Smooth muscle cell (in vitro differentiated cells): ENCODE measurements around the gene PSMD9. TPM values are rescaled to one million over a fixed set of nuclear protein-coding genes. Genes with fewer than 3 reads are reported as not detected.

Experiments used
- DNase-seq: peaks from one replicate; lab custom pipeline; 2025; ENCODE audit not compliant: unreplicated experiment; lab: John Stamatoyannopoulos, UW
- H2AFZ ChIP-seq: fragments of 200-600 bp; sonication (generic); 2 replicates; pipeline ENCODE4 v1.6.0; 2016; ENCODE audit warnings: antibody characterized with exemption, low read depth, mild to moderate bottlenecking
- H3F3A ChIP-seq: fragments of 200-600 bp; sonication (generic); 2 replicates; pipeline ENCODE4 v1.6.0; 2017; ENCODE audit warnings: antibody characterized with exemption, low read depth
- H3K27ac ChIP-seq: fragments of 200-600 bp; sonication (generic); 2 replicates; pipeline ENCODE4 v1.5.1; 2016; ENCODE audit warnings: low read depth, mild to moderate bottlenecking
- H3K27me3 ChIP-seq: fragments of 200-600 bp; sonication (generic); 2 replicates; pipeline ENCODE4 v1.6.1; 2016; ENCODE audit warnings: low read depth, mild to moderate bottlenecking
- H3K36me3 ChIP-seq: fragments of 200-600 bp; sonication (generic); 2 replicates; pipeline ENCODE4 v1.5.1; 2016; ENCODE audit warnings: low read depth
- H3K4me1 ChIP-seq: fragments of 200-600 bp; sonication (generic); 2 replicates; pipeline ENCODE4 v1.5.1; 2016; ENCODE audit warnings: low read depth
- H3K4me2 ChIP-seq: fragments of 200-600 bp; sonication (generic); 2 replicates; pipeline ENCODE4 v1.6.0; 2016; ENCODE audit warnings: mild to moderate bottlenecking
- H3K4me3 ChIP-seq: fragments of 200-600 bp; sonication (generic); 2 replicates; pipeline ENCODE4 v1.5.1; 2016; ENCODE audit warnings: mild to moderate bottlenecking
- H3K79me2 ChIP-seq: fragments of 200-600 bp; sonication (generic); 2 replicates; pipeline ENCODE4 v1.6.0; 2016; ENCODE audit warnings: low read depth, mild to moderate bottlenecking
- H3K9ac ChIP-seq: fragments of 200-600 bp; sonication (generic); 2 replicates; pipeline ENCODE4 v1.6.0; 2016; ENCODE audit warnings: low read depth
- H3K9me3 ChIP-seq: fragments of 200-600 bp; sonication (generic); replicated peaks from 2 replicates; pipeline ENCODE4 v1.5.1; 2016; ENCODE audit warnings: low read depth
- H4K20me1 ChIP-seq: fragments of 200-600 bp; sonication (generic); 2 replicates; pipeline ENCODE4 v1.6.0; 2016; ENCODE audit warnings: low read depth
- CTCF ChIP-seq: fragments of 200-600 bp; sonication (generic); IDR thresholded peaks from 2 replicates; pipeline ENCODE4 v1.5.1; 2017; ENCODE audit warnings: borderline replicate concordance, mild to moderate bottlenecking, antibody characterized with exemption; ENCODE audit not compliant: insufficient read depth, poor library complexity, severe bottlenecking
- WGBS: methylation state at CpG from one replicate; pipeline ENCODE4 v1.1.7; 2016; ENCODE audit warnings: low lambda C conversion rate; 5-methylcytosine and 5-hydroxymethylcytosine counted together
- polyA plus RNA-seq: library from polyadenylated mRNA; unstranded; fragments of >200 nt; fragmentation: Nextera tagmentation; extraction: Ambion mirVana; gene quantifications from 2 replicates; pipeline ENCODE4 v1.2.1, GENCODE V29; 2016
- total RNA-seq: library from RNA; depleted of rRNA; stranded (reverse); fragments of >200 nt; gene quantifications from 2 replicates; pipeline ENCODE4 v1.2.3, GENCODE V29; 2014

The PSMD9 gene
- total and polyA plus RNA-seq, 2 experiments from 2014 or later = 33.9 to 87.7 TPM

DNA sequence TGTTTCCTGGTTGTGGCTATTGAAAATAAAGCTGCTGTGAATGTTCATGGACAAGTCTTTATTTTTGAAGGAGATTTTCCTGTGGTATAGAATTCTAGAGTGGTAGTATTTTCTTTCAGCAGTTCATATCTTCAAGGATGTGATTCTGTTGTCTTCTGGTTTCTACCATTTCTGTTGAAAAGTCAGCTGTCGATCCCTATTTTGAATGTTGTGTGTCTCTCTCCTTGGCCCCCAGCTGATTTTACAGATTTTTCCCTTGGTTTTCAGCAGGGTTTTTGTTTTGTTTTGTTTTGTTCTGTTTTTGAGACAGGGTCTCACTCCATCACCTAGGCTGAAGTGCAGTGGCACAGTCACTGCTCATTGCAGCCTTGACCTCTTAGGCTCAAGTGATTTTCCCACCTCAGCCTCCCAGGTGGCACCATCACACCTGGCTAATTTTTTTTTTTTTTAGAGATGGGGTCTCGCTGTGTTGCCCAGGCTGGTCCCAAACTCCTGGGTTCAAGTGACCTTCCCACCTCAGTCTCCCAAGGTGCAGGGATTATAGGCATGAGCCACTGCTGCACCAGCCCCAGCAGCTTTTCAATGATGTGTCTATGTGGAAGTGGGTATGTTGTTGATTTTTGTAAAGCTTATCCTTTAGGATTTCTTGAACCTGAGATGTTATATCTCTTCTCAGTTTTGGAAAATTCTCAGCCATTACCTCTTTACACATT is 57.9 kb downstream of the PSMD9 start:
- 100% methylated on average over 2 of the region's 2 CpGs for WGBS
- H3K4me2 ChIP-seq = no peak overlapping the region
- H3K4me3 ChIP-seq = no peak overlapping the region
- H3K27ac ChIP-seq = no peak overlapping the region
- no peak for DNase-seq
- TF ChIP-seq CTCF = no peak
- H2AFZ ChIP-seq = no peak overlapping the region
- no peaks in the 10 kb centered on the region for H3K9me3 ChIP-seq
- no peak overlapping the region for H3K9ac ChIP-seq
- H3K27me3 ChIP-seq = no peaks in the 10 kb centered on the region
- no peaks in the 10 kb centered on the region for H3K36me3 ChIP-seq
- no peaks in the 10 kb centered on the region for H4K20me1 ChIP-seq
- peaks cover 4% of the 10 kb centered on the region for H3K4me1 ChIP-seq
- H3F3A ChIP-seq = no peaks in the 10 kb centered on the region
- no peaks in the 10 kb centered on the region for H3K79me2 ChIP-seq

- no peak overlapping the region for H3K9ac ChIP-seq
- 86% methylated on average over 2 of the region's 2 CpGs for WGBS
- H3K27ac ChIP-seq = no peak overlapping the region
- H4K20me1 ChIP-seq = no peaks in the 10 kb centered on the region
- no peak for DNase-seq
- no peaks in the 10 kb centered on the region for H3K9me3 ChIP-seq
- no peak for TF ChIP-seq CTCF
- H3K4me1 ChIP-seq = peaks cover 4% of the 10 kb centered on the region
- peaks cover under 1% of the 10 kb centered on the region for H3K36me3 ChIP-seq
- H3K4me2 ChIP-seq = no peak overlapping the region
- H3F3A ChIP-seq = no peaks in the 10 kb centered on the region
- H2AFZ ChIP-seq = no peak overlapping the region
- no peak overlapping the region for H3K4me3 ChIP-seq
- no peaks in the 10 kb centered on the region for H3K79me2 ChIP-seq
- no peaks in the 10 kb centered on the region for H3K27me3 ChIP-seq
These were observed 59.4 kb downstream of the PSMD9 start for GRCh38 chr12:121947981-121948380.

- Histone ChIP-seq H3K9me3 (no peaks in the 10 kb centered on the region), H3F3A (no peaks in the 10 kb centered on the region), H3K27ac (peak overlapping the region; percentile 91), H3K79me2 (no peaks in the 10 kb centered on the region), H3K27me3 (no peaks in the 10 kb centered on the region), H4K20me1 (no peaks in the 10 kb centered on the region), H3K4me2 (peak overlapping the region; percentile 4), H3K9ac (peak overlapping the region; percentile 48), H3K4me3 (no peak overlapping the region), H3K4me1 (peaks cover 4% of the 10 kb centered on the region), H3K36me3 (peaks cover 4% of the 10 kb centered on the region), H2AFZ (no peak overlapping the region)
- 16% methylated on average over 4 of the region's 4 CpGs for WGBS
- DNase-seq = no peak
- TF ChIP-seq CTCF = no peak
These were observed 61.2 kb downstream of the PSMD9 start for GRCh38 chr12:121949648-121950397.
